Measurements from ENCODE around the gene USP16.
"Not testable (repeated sequence)": the region's sequence is repeated elsewhere in the genome, so short reads cannot be mapped to it uniquely, and the experiment has no call there.

USP16 gene

GRCh38 chr21:29024474-29025327 is at the start of gene USP16:
Gene USP16 (plus strand): TSS chr21:29024668. CDS start chr21:29027914, 3,246 bp downstream.
- DNase-seq, result peak; percentile 88

DNA sequence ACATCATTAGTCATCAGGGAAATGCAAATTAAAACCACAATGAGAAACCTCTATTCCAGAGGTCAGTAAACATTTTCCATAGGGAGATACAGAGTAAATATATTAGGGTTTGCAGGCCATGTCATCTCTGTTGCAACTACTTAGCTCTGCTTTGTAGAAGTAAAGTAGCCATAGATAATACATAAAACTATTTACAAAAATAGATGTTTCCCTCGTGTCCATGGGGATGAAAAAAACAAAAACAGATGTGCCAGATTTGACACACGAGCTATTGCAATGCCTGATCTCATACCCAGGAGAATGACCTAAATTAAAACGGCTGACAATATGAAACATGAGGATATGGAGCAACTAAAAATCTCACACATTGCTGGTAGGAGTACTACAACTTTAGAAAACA is 49.1 kb upstream of the USP16 start:
- no peak for DNase-seq

DNA sequence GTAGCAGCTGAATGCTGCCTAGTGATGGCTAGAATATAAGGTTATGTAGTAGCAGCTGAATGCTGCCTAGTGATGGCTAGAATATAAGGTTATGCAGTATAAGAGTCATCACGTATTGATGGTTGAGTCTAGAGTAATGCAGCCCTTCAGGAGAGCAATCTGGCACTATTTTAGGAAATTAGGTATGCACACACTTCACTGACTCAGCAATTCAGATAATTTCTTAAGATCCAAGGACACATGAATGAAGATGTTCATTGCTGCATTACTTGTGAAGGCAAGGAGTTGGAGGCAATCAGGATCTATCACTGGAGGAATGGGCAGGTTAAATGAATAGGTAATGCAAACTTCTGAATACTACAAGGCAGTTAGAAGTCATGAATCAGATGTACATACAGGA is 45.4 kb upstream of the USP16 start:
- DNase-seq, result no peak

- DNase-seq, result no peak
Observed at GRCh38 chr21:28982637-28983036, 41.8 kb upstream of the USP16 start.

DNA sequence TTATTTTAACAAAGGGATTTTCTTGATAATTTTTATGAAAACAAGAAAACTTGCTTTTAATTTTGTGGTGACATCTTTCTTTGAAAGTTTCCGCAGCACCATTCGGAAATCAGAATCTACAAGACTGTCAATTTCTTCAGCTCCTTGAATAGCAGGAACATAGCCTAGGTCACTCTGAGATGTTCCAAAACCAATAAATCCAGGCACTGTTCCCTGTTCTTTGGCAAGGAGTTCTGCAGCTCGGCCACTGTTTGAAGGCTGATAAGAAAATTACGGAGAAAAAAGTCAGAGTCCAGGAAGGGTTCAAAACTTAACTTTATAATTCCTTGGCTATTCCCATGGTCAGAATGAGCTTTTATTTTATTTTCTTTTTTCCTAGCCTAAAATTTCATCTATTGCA is 37.8 kb upstream of the USP16 start:
- no peak for DNase-seq

GRCh38 chr21:28988146-28988545 is 36.3 kb upstream of the USP16 start:
- DNase-seq, result not testable (repeated sequence)

GRCh38 chr21:28991861-28992525 is 32.5 kb upstream of the USP16 start:
- DNase-seq, result no peak

- DNase-seq, result peak; percentile 99
Observed at GRCh38 chr21:28992526-28993292, 31.8 kb upstream of the USP16 start, which contains the start of gene LTN1. Gene LTN1 (minus strand): TSS chr21:28992877. CDS start chr21:28992805, 72 bp downstream.

GRCh38 chr21:28993293-28993629 is 31.2 kb upstream of the USP16 start:
- DNase-seq, result no peak

GRCh38 chr21:29002442-29003144 is 21.9 kb upstream of the USP16 start:
- peak; percentile 94 for DNase-seq

- no peak for DNase-seq
Observed at GRCh38 chr21:29005696-29006095, 18.8 kb upstream of the USP16 start.

GRCh38 chr21:29007135-29007534 is 17.3 kb upstream of the USP16 start:
- no peak for DNase-seq

DNA sequence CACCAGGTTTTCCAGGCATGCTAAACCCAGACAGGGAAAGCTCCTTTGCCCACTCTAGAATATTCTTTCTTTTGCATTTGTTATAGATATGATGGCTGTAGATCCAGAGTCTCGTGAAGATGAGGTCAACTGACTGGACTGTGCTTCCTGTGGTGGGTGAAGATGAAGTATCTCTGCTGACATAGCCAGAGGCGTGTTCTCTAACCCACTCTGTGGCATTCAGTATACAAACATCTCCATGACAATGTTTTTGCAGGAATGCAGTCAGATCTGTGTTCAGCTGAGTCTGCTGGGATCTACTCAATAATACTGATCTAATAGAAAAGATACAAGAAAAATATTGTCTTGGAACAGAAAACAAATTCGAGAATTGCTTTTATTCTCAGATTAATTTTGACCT is 16.7 kb upstream of the USP16 start:
- no peak for DNase-seq

- DNase-seq, result no peak
Observed at GRCh38 chr21:29008367-29008766, 16.1 kb upstream of the USP16 start.

- DNase-seq, result not testable (repeated sequence)
Observed at GRCh38 chr21:29011236-29011635, 13.2 kb upstream of the USP16 start.

GRCh38 chr21:29017639-29018237 is 6.7 kb upstream of the USP16 start:
- DNase-seq, result no peak

- DNase-seq, result no peak
Observed at GRCh38 chr21:29018540-29018939, 5.9 kb upstream of the USP16 start.

DNA sequence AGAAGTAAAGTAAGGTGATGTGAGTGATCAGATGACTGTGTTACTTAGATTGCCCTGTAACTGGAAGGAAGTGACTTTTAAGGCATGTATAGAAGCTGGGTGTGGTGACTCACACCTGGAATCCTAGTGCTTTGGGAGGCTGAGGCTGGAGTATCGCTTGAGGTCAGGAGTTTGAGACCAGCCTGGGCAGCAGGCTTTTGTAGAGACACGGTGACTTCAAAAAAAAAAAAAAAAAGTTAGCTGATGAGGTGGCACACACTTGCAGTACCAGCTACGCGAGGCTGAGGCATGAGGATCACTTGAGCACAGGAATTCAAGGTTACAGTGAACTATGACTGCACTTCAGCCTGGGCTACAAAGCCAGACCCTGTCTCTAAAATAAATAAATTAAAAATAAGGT is 2.3 kb upstream of the USP16 start:
- no peak for DNase-seq

DNA sequence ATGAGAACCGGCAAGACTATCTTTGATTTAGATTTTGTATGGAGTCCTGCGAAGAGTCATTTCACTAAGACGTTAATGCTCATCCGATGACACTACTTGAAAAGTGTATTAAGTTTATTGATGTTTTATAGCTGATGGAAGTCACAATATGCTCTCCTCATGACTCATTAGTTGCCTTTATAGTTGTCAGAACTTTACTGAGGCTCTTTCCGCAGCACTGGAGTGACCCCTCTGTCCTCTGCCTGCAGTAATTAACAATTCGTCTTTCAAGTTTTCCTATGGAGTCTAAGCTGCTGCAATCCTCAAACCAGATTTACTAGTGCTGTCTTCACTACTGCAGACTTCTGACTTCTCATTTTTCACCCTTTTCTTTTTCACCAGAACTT is 853 bp downstream of the USP16 start:
- DNase-seq, result no peak

- no peak for DNase-seq
Observed at GRCh38 chr21:29029524-29029923, 5.1 kb downstream of the USP16 start.

DNA sequence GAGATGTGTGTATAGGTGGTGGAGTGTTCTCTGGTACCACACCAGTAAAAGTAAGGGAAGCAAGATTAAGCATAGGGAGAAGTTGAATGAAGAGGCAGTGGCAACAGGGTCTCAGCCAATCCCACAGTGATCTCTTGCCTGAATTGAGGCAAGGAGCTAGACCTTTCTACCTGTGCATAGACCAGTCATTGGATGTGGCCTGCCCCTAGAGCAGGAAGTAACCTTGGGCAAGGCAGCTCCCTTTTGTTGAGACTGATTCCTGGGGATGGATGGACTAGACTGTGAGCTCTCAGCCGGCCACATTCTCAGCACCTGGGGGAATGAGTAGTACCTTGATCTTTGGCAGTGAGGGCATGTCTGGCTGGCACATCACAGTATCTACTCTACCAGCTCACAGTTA is 6.4 kb downstream of the USP16 start:
- no peak for DNase-seq

GRCh38 chr21:29033301-29033700 is 8.8 kb downstream of the USP16 start:
- no peak for DNase-seq

GRCh38 chr21:29033871-29034270 is 9.4 kb downstream of the USP16 start:
- no peak for DNase-seq

All from activated CD4-positive, alpha-beta T cell treated with anti-CD3 and anti-CD28 coated beads, Interleukin-2, amount 50 U/mL, for 4 hours (primary cell).